SKM-1 (cell line): ENCODE data around the gene CNPY4.

Experiments used
- DNase-seq: peaks from one replicate; lab custom pipeline; 2025; ENCODE audit not compliant: unreplicated experiment; lab: John Stamatoyannopoulos, UW

Gene CNPY4

DNA sequence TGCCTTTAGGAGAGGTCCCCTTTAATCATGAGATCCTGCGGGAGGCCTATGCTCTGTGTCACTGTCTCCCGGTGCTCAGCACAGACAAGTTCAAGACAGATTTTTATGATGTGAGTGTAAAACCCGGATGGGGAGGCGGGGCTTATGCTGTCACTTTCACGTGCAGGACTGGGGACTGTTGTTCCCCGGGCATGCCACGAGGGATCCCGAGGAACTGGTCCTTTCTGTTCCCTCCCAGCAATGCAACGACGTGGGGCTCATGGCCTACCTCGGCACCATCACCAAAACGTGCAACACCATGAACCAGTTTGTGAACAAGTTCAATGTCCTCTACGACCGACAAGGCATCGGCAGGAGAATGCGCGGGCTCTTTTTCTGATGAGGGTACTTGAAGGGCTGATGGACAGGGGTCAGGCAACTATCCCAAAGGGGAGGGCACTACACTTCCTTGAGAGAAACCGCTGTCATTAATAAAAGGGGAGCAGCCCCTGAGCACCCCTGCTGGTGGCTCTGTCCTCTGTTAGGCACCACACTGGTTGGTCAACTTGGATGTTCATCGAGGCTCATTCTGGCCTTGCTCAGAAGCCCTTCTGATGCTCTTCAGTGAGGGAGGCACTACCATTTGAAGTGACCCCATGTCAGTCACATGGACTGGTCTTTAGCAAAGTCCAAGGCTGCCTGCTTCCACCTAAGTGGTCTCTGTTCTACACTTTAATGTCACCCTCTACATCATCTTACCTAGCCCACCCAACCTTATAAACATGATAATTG is 27.8 kb upstream of the CNPY4 start:
- no peak for DNase-seq

DNA sequence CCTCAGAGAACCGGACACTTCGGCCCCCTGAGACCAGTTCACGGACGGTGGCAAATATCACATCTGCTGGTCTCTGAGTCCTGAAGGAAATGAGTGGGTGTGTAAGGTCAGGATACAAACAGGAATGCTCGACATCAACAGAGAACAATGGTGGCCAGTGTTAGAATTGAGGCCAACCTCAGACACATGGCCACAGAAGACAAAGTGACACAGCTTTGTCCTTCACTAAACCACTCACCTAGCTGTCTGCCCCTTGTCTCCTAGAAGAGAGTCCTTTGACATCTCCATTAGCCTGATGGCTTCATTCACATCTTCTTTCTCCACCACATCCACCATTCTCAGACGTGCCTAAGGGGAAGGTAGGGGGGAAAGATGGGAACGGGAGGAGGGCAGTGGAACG is 26.4 kb upstream of the CNPY4 start:
- DNase-seq, result no peak

DNA sequence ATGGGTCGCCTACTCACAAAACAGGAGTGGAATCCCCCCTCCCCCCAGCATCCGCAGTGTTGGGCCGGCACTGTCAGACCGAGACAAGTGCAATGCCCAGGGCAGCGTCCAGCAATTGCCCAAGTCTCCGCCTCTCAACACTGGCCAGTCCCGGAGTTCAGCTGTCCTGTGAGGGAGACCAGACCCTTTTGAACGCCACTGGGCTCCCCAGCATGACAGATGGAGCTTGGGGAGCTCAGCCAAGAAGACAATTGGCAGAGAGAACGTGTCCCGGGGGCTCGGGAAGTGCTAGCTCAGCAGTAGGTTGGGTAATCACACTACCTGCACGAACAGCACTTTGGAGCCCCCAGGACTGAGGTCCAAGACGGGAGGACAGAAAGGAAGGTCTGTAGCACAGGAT is 25.9 kb upstream of the CNPY4 start:
- no peak for DNase-seq

DNA sequence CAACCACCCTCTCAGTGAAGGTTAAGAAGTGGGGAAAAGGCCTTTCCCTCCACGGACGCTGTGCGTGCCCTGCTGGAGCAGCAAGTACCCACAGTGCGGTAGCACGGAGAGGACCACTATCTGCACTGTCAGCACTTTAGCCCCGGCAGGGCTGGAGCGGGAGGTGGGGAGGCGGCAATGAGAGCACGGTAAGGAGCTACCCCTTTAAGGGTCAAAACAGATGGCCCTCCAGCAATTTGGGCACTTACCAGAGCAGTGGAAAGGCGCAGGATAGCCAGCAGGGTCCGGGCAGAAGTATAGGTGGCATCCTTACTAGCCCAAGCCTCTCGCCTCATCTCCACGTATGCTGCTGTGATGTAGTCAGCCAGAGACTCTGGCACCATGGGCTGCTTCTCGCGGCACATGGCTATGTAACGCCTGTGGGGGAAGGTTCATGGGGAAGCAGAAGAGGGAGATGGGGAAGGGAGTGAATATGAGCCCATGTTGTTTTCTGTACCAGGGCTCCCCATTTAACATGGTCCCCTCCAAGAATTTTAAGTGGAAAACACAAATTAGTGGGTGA is 25.4 kb upstream of the CNPY4 start:
- no peak for DNase-seq

DNA sequence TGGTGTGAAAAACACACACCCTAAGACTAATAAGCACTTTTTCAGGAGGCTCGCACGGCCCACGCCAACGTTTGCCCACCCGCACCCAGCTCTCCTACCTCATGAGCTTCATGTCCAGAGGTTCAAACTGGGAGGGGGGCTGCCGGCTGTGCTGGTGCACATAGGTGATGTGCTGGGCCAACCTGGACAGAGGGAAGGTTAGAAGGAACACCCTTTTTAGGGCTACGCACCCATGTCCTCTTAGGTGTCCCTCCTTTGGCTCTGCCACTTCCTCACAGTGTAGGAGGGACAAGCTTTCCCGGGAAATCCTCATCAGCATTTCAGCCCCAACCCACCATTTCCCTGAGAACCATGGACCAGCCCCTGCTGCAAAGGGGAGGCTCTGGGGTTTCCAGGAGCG is 24.1 kb upstream of the CNPY4 start:
- DNase-seq, result no peak

DNA sequence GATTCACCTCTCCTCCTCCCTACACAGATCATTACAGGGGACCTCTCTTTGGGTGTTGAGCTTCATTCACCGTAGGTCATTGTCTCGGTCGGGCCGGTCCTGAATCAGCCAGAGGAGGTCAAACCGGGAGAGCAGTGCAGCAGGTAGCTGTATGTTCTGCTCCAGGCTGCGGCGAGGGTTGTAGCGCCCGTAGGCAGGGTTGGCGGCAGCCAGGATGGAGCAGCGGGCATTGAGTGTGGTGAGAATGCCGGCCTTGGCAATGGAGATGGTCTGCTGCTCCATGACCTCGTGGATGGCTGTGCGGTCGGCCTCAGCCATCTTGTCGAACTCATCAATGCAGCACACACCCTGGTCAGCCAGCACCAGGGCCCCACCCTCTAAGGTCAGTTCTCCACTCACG is 23.7 kb upstream of the CNPY4 start:
- DNase-seq, result no peak

DNA sequence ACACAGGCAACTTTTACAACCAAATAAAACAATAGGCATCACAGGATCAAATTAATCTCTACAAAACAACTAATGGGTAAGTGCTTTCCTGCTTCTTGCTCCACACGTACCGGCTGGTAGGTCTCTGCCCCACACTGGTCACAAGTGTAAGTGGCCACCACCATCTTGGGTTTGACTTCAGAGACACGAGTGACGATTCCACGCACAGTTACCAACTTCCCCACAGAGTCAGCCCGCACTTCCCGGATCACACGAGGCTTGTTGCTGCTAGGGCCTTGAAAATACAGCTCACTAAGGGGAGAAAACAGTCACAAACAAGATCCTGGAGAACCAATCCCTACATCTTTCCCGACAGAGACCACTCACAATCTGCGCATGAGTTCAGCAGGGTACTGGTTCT is 20.5 kb upstream of the CNPY4 start:
- no peak for DNase-seq

DNA sequence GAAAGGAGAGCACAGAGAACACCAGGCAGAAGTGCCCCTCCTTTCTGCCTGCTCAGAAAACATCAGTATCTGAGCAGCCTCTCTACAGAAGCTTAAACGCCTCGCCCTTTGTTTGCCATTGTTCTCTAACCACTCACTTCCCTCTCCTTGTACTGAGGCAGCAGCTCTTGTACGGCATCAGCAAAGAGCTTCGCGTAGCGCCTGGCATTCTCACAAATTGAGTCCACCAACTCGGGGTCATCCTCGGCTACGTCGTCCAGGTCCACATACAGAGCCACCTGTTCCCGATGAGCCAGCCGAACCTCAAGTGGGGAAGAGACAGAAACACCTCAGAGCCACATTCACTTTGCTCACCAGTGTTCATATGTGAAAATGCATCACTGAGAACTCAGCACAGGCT is 20.0 kb upstream of the CNPY4 start:
- DNase-seq, result no peak

DNA sequence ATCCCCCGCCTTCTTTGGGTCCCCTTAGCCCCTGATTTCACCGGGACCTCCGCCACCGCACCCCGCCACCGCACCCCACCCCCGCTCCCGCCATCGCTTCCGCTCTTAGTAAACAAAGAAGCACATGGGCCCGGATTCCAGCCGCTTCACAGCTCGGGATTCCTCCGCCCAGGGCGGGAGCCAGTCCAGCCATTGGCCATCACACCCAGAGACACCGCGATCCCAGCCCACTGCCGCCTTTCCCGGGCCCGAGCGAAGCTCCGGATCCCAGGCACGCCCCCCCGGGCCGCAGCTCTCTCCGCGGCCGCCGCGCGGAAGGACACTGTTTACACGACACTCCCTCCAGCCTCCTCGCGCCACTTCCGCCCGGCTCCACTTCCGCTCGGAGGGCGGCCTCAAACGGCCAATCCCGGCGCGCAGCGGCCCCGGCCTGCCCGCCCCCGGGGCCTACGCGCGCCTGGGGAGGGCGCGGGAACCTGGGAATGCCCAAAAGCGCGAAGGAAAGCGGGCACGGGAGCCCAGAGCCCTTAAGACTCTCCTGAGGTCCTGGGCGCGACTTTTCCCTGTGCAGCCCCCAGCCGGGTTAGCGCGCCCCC is 18.9 kb upstream of the CNPY4 start:
- DNase-seq, result peak; percentile 64

DNA sequence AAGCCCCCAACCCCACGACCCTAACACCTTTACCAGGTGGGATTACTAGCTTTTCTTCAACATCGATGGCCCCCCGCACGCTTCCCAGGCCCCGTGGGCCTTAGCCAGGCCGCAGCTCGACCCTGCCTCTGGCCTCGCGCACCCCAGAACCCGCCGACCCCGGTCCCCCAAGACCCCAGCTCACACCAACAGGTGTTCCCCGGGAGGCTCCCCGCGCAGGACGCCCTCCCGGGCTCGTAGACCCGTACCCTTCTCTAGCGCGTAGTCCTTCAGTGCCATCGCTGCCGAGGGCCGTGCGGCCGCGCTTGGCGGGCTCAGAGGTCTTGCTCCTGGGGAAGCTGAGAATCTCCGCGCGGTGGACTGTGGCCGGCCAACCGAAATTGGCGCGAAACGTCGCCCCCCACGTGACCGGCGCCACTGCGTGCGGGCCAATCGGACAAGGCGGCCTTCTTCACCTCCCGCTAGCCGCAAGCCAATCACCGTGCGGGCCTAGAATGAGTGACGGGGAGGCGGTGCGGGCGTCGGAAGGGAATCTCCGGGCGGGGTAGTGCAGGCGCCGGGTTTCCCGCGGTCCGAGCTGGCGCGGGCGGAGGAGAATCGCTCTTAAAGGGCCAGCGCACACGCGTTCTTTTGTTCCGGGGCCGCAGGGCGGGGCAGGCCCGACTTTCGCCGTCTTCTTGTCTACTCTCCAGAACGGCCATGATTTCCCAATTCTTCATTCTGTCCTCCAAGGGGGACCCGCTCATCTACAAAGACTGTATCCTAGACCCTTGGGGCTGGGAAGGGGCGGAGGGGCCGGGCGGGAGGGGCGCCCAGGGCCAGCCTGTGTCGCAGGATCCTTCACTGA is 18.2 kb upstream of the CNPY4 start, which contains the start of the genes AP4M1 and MCM7:
AP4M1 (plus strand) TSS at position 628 of the 847 bp plus-strand sequence; CDS start at position 700, 72 bp downstream.
MCM7 (minus strand) TSS at position 382 of the 847 bp plus-strand sequence; CDS start at position 279, 103 bp downstream.
- peak; percentile 96 for DNase-seq

DNA sequence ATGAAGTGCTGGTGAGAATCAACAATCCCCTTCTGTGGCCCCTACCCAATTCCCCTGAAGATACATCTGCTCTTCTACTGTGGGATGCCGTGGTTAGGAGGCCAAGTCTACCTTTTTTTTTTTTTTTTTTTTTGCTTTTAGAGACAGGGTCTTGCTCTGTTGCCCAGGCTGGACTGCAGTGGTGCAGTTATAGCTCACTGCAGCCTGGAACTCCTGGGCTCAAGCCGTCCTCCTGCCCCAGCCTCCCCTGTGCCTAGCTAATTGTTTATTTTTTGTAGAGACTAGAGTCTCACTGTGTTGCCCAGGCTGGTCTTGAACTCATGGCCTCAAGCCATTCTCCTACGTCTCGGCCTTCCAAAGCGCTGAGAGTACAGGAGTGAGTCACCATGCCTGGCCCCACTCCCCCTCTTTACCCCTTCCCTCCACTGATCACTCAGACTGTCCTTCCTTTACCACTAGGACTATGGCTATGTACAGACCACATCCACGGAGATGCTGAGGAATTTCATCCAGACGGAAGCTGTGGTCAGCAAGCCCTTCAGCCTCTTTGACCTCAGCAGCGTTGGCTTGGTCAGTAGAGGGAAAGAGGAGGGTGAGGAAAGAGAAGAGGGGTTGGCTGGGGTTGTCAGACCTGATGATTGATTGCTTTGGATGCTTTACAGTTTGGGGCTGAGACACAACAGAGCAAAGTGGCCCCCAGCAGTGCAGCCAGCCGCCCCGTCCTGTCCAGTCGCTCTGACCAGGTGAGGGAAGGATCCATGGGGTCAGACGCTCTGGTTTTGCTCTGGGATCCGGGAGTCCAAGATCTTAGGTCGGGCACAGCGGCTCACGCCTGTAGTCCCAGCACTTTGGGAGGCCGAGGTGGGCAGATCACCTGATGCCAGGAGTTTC is 16.2 kb upstream of the CNPY4 start:
- DNase-seq, result no peak

DNA sequence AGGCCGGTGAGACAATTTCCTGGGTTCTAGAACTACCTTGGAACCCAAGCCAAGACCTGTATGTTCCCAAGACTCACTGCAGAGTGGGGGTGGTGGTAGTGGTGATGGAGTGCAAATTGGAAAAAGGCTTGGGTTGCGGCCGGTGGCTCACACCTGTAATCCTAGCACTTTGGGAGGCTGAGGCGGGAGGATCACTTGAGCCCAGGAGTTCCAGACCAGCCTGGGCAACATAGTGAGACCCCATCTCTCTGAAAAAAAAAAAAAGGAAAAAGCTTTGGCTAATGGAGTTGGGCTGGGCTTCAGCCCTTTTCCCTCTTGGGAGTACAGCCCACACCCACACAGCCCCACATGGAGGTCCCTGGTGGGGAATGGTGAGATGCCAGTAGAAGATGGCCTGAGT is 13.9 kb upstream of the CNPY4 start:
- DNase-seq, result no peak

DNA sequence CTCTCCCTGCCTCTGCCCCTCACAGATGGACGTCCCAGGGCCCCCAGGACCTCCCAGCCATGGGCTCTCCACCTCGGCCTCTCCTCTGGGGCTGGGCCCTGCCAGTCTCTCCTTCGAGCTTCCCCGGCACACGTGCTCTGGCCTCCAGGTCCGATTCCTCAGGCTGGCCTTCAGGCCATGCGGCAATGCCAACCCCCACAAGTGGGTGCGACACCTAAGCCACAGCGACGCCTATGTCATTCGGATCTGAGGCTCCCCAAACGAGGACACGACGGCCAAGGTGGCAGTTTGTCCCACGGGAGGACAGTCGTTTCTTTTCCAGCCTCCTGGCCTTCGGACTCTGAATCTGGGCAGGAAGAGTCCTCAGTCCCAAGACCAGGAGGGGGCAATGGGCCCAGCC is 12.8 kb upstream of the CNPY4 start:
- no peak for DNase-seq

DNA sequence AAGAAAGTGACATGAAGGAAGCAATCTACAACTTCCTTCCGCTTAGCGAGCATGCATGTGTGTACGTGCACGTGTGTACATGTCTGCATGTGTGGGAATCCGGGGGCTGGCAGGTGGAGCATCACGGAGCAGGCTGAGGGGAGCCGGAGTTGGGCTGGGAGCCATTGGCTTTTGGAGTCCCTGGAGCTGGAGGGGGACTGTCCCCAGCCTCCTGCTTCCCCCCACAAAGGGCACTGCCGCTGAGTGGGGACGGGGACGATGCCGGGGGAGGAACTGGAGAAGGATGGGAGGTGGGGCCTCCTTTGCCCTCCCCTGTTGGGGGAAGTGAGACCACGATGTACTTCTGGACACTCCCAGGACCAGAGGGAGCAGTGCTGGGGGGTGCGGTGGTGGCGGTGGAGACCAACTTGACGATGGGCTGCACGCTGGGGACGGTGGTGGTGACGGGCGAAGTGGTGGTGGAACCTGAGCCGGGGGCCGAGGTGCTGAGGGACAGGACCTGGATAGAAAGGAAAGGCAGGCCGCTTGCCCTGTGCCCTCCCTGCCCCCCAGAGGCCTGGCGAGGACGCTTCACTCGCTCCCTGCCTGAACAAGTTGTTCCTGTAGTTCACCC is 12.2 kb upstream of the CNPY4 start:
- DNase-seq, result no peak

DNA sequence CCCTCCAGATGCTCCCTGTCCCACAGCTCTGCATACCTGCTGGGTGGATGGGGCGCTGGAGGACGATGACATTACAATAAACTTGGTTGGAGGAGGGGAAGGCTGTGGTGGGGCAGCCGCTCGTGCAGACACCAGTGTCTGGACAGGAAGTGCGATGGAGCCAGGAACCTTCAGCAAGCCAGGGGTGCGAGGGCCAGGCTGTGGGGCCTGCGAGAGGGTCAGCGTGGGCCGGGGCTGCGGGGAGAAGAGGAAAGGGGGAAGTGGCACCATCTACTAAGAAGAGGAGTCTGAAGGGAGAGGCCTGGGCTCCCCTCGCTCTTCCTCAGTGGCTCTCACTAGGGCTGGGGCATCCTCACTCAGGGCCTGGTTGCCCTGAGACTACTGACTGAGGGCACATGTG is 11.5 kb upstream of the CNPY4 start:
- DNase-seq, result no peak

DNA sequence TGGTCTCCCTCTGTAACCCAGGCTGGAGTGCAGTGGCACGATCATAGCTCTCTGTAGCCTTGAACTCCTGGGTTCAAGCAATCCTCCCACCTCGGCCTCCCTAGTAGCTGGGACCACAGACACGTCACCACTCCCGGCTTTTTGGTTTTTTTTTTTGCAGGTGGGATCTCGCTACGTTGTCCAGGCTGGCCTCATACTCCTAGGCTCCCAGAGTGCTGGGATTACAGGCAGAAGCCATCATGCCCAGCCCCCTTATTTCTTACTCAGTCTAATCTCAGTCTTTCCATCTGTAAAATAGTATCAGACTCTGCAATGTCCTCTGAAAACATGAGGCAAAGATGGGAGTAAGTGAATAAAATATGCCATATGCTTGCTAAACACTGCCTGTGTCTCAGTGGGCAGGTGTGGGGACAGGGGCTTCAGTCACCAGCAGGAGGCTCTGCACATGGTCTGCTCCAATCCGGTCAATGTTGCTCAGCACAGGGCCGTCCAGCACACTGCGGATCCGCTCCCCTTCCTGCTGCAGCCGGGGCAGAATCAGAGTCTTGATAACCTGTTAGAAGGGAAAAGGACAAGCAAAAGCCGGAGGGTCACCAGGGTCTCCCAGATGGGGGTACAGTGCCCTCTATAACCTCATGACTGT is 9.8 kb upstream of the CNPY4 start:
- DNase-seq, result no peak

DNA sequence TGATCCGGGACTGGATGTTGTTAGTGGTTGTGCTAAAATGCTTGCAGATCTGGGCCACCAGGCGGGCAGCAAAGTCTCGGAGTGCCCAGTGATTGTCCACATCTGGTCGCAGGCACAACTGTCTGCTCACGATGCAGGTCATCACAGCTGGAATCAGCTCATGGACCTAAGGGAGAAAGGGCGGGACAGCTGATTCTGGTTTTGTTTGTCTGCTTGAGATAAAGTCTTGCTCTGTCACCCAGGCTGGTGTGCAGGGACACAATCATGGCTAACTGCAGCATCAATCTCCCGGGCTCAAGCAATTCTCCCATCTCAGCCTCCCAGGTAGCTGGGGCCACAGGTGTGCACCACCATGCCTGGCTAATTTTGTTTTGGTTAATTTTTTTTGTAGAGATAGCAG is 8.3 kb upstream of the CNPY4 start:
- no peak for DNase-seq

DNA sequence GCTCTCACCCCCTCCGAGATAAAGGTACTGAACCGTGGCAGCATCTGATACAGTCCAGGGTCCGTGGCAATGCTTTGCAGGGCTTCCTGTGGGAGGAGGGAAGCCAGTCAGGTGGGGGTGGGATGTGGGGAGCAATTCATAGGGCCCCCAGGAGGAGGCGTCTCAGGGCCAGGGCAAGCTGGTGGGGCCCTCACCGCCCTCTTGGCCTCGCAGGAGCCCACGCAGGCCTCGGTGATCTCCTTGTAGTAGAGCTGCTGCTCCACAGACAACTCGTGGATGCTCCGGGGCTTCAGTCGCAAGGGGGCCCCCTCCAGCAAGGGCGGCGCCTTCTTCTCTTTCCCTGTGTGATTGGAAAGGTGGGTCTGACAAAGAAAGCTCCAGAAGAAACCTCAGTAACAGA is 7.5 kb upstream of the CNPY4 start:
- no peak for DNase-seq

DNA sequence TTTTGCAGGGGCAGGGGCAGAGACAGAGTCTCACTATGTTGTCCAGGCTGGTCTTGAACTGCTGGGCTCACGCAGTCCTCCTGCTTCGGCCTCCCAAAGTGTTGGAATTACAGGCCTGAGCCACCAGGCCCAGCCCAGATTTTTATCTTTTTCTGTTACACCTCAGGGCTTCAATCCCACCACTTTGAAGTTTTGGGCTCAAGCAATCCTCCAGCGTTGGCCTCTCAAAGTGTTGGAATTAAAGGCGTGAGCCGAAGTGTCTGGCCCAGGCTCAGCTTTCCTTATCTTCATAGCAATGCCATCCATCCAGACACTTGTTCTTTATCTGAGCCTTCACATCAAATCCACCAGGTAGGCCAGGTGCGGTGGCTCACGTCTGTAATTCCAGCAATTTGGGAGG is 4.4 kb upstream of the CNPY4 start:
- DNase-seq, result no peak
